H1 (cell line): ENCODE measurements around the gene ADCY2. TPM values are rescaled to one million over a fixed set of nuclear protein-coding genes. Genes with fewer than 3 reads are reported as not detected.

Source experiments
- ATF3 ChIP-seq: IDR thresholded peaks from 2 replicates; pipeline ENCODE4 v1.6.1; 2011; ENCODE audit warnings: low read depth, mild to moderate bottlenecking, low read length; ENCODE audit not compliant: insufficient read depth
- BCL11A ChIP-seq, 2 experiments: IDR thresholded peaks; one replicate each; pipeline ENCODE4 v1.6.1; 2011; ENCODE audit warnings: low read depth in 2 of 2, low read length in 2 of 2, mild to moderate bottlenecking in 2 of 2
- RAD21 ChIP-seq, 2 experiments: IDR thresholded peaks in 1 of 2; conservative IDR thresholded peaks in 1 of 2; 2 replicates each; pipeline ENCODE4 v1.6.1; 2011; ENCODE audit warnings: low read depth in 2 of 2, low read length in 2 of 2, improper control_type of control experiment in 1 of 2, inconsistent platforms in 1 of 2, mild to moderate bottlenecking in 1 of 2, moderate library complexity in 1 of 2
- RNF2 ChIP-seq: fragments of 200-900, 300-1000 bp; sonication (generic); IDR thresholded peaks from 2 replicates; pipeline ENCODE4 v1.7.1; 2016; ENCODE audit warnings: borderline replicate concordance, low read depth, mild to moderate bottlenecking, antibody characterized with exemption, low read length; ENCODE audit not compliant: poor library complexity, severe bottlenecking; ENCODE audit errors: missing control alignments
- SIN3A ChIP-seq, 2 experiments: IDR thresholded peaks in 1 of 2; conservative IDR thresholded peaks in 1 of 2; 2 replicates each; pipeline ENCODE4 v1.6.1; 2011 to 2012; ENCODE audit warnings: low read length in 2 of 2, improper control_type of control experiment in 1 of 2, low read depth in 1 of 2, mild to moderate bottlenecking in 1 of 2
- polyA plus RNA-seq, 7 experiments: library from polyadenylated mRNA; depleted of rRNA in 3 of 7; stranded (reverse) in 5 of 7; unstranded in 2 of 7; fragments of >200 nt in 5 of 7; fragments of 200-250 nt in 2 of 7; gene quantifications; 1 replicate in 5 of 7; 2 replicates in 1 of 7; 4 replicates in 1 of 7; pipeline versions ENCODE4 v1.2.1 to v1.2.3, GENCODE V29; 2011 to 2013; ENCODE audit warnings: missing spikeins in 2 of 7, mixed read lengths in 2 of 7
- total RNA-seq: library from RNA; stranded (reverse); fragmentation: NEBNext Ultra II Directional; extraction: Animal tissue kit (Norgen Biotek cat#: 25700); gene quantifications from 2 replicates; pipeline ENCODE4 v1.2.1, GENCODE V29; 2021

Gene ADCY2
- total and polyA plus RNA-seq, 2 of the 8 experiments (the other 6 are each of a cell fraction or from before 2014, with no cell fraction given), result 35.8 to 122 TPM

- TF ChIP-seq SIN3A (conservative IDR thresholded peaks at IDR 0.05 in 1 of 2, IDR thresholded peaks at IDR 0.05 in 1 of 2; ENCODE audit: low read depth in 1 of 2, low read length in 2 of 2), result no peak
- TF ChIP-seq RNF2, result no peak
- TF ChIP-seq BCL11A (IDR thresholded peaks at IDR 0.05; ENCODE audit: low read depth in 2 of 2, low read length in 2 of 2), result no peak
- TF ChIP-seq ATF3, result no peak
- TF ChIP-seq RAD21 (IDR thresholded peaks at IDR 0.05 in 1 of 2, conservative IDR thresholded peaks at IDR 0.05 in 1 of 2; ENCODE audit: low read depth in 2 of 2, low read length in 2 of 2), result no peak
- TF ChIP-seq, all 59 proteins: peak for 0
Observed at GRCh38 chr5:7813576-7813975, 417.6 kb downstream of the ADCY2 start (continued).
